Superior temporal gyrus (tissue), 1 donor: ENCODE data around the gene HSPD1.

Source experiments
- DNase-seq: peaks from one replicate; pipeline ENCODE4 v3.0.0-alpha.2; 2016; ENCODE audit errors: extremely low spot score

HSPD1 gene

GRCh38 chr2:197437380-197437779 is 62.3 kb downstream of the HSPD1 start:
- no peak for DNase-seq
